ENCODE measurements around the gene SYNE1.
"Not testable (repeated sequence)": the region's sequence is repeated elsewhere in the genome, so short reads cannot be mapped to it uniquely, and the experiment has no call there.

SYNE1 gene

DNA sequence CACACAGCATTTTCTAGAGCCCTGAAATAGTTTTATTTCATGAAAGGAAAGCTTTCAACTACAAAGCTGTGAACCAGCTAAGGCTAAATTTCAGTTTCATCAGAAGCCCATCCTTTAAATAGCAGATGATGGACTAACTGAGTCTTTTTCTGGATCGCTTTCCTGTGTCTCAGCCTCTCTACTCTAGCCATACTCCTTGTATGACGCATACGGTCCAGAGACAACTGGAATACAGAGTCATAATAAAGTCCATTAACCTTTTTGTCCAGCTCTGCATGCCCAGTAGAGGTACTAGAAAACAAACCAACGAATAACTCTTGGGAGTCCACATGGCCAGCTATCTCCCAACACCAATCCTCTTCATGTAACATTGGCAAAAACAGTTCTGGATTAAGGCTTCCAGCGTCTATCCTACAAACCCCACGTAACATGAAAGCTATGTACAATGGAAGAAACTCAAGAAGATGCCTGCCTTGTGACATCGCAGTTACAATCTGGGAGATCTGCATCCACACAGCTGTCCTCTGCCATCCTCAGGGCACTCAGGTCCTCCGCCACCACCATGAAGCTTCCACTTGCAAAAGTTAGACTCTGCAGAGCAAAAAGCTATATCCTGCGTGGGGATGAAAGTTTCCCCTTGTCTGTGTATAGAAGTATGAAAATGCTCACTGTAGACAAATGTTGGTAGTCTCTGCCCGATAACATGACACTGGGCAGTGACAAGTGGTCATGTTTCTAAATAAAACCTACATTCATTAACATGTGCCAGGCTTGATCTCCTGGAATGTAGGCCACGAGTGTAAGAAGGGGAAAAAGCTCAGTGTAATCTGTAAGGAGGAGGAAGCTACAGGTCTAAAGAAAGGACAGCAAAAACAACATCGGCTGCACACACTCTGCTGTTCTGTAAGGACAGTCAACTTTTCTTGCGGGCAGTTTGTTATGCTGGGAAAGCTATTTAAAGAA, 469.2 kb downstream of the SYNE1 start:
- DNase-seq, result no peak

- no peak for DNase-seq
These were observed 470.3 kb downstream of the SYNE1 start for GRCh38 chr6:152166897-152167296.

DNA sequence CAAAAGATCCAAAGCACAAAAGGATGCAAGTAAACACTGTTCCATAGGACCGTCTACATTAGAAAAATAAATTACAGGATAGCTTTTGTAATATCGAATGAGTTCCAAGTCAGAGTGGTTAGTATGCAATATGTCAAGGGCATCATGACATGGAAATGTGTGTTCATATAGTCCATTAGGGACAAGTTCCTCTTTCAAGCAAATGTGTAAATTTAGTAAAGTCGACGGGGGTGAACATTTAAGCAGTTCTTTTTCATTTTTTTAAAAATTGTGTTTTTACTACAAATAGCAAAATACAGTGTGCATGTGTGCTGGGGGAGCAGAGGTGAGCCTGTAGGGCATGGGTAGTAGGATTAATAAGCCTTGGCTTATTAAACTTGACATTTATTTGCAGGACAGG, 470.7 kb downstream of the SYNE1 start:
- no peak for DNase-seq

DNA sequence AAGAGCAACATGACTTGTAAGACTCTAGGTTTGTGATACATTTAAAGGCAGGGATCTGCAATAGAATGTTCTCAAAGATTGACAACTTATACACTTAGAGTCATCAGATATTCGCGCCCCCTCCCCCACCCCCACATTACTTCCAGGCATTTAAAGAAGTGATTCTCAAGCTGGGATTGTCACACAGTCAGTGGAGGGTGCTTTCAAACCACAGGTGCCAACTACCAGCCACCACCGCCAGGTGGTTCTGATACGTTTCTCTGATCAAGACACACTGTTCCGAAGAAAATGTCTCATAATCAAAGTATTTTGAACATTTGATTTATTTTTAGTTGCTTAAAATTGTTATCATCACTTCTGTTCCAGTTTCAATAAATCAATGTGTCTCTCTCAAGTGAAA, 472.2 kb downstream of the SYNE1 start:
- DNase-seq, result no peak

DNA sequence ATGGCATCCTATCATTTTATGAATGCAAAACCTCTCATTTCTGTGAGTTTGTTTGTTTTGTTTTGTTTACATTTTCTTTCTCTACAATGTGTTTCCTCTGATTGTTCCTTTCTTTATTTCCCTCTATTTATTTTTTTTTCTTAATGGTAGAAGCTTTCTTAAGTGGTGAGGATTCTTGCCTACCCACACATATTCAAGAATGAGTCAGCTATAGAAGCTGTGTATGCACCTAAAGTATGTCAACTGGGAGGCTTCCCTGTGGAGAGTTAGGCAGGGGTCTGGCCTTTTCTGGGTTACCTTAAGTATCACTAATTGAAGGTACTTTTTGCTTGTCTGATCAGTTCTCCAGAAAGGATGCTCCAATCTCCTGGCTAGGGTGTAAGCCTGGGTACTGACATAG, 475.7 kb downstream of the SYNE1 start:
- no peak for DNase-seq

GRCh38 chr6:152160346-152160745, 476.8 kb downstream of the SYNE1 start:
- no peak for DNase-seq

DNA sequence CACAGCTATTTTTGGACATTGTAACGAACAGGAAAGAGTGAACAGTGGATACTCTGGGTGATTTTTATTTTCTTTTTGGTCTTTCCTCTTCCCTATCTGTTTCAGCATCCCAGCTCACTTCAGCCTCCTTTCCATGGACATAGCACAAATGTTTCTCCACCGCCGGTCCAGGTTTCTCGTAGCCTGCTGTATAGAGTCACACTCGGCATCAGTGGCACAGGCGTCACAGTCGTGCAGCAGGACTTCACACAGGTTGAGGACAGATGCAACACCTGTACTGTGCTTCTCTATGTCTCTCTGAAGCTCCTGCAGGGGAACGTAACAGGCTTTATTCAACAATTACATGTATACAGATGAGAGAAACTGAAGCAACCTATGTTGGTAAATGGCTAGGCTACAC, 481.4 kb downstream of the SYNE1 start:
- DNase-seq, result no peak

DNA sequence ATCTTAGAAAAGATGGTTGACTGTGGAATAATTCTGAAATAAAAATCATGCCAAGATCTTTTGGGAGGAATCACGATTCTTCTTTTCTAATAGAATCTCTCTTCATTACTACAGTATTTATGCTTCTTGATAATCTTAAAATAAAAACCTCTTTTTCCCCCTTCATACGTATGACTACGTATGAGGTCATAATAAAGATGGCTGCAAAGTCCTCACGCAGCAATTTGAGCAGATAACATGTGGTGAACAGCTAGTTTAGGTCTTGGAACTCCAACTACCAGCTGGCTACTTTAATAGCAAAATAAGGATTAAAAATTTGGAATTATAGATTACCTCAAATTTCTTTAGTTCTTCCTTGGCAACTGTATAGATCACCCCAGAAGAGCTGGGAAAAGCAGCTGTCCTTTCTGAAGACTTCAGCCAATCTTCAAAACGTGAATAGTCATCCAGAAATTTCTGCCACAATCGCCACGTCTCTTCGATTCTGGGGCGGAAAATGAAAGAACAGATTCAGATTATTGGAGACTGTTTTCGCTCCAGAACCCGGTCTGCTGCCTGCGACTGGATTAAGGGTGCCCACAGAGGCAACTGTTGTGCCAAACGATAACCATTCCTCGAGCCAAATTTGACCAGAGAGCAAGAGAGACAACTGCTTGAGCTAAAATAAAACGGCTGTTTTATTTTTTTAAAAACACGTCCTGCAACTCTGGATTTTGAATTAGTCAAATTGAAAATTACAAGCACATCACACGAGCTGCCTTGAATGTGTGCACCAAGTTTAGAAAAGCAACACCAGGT, 482.4 kb downstream of the SYNE1 start:
- no peak for DNase-seq

GRCh38 chr6:152151920-152152319, 485.2 kb downstream of the SYNE1 start:
- no peak for DNase-seq

GRCh38 chr6:152150196-152150595, 487.0 kb downstream of the SYNE1 start:
- no peak for DNase-seq

- no peak for DNase-seq
These were observed 488.8 kb downstream of the SYNE1 start for GRCh38 chr6:152148412-152148811.

DNA sequence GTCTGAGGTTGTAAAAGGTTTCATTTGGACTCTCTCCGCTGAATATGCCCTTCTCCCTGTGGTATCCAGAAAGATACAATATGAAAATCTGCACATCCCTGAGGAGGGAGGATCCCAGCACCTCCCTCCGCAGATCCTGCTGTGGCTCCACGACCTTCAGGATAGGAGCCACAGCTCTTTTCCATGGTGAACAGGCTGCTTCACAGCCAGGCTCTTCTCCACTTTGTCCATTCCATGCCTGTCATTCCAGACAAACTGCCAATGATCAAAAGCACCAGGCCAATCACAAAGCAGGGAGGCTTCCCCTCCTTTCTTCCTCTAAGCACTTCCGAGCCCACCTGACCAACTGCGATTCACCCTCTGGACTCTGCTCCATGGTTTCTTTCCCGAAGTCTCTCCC, 489.9 kb downstream of the SYNE1 start:
- no peak for DNase-seq

- no peak for DNase-seq
These were observed 490.8 kb downstream of the SYNE1 start for GRCh38 chr6:152146385-152146784.

DNA sequence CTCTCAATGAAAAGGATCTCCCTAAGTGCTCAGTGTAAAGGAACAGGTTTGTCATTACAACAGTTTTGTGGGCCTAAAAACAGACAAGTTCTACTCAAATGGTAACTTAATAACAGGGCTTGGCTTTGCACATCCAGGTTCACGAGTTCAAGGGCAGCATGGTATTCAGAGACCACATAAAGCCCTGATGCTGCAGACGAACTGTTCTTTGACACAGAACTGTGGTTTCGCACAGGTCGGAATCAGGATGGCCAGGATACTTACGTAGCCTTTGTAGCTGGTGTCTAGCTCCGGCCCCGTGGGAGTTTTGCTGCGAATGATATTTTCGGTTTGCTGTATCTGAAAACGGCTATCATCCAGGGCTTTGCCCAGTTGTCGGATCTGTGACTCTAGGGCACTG, 493.8 kb downstream of the SYNE1 start:
- no peak for DNase-seq

- DNase-seq, result no peak
These were observed 495.1 kb downstream of the SYNE1 start for GRCh38 chr6:152142105-152142504.

- DNase-seq, result not testable (repeated sequence)
These were observed 498.8 kb downstream of the SYNE1 start for GRCh38 chr6:152138344-152138743.

GRCh38 chr6:152136449-152136825, 500.7 kb downstream of the SYNE1 start:
- DNase-seq, result peak; percentile 34

- peak; percentile 54 for DNase-seq
These were observed 501.3 kb downstream of the SYNE1 start for GRCh38 chr6:152135755-152136448.

DNA sequence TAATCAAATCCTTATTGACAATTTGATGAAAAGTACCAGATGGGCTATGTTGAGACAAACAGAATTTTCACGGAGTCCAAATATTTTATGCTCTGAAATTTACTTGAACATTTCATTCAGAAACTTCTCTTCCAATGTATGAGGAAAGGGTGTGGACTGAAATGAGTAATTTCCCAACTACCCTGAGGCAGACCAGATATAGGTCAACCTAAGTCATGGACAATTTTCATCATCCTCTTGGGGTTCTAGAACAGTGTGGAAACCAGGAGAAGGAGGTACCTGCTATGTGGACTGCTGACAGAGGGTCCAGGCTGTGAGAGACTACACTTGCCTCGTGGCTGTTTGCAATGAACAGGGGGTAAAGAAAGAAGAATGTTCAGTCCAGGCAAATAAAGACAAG, 506.7 kb downstream of the SYNE1 start:
- DNase-seq, result no peak

- no peak for DNase-seq
These were observed 507.4 kb downstream of the SYNE1 start for GRCh38 chr6:152129691-152130151.

- DNase-seq, result no peak
These were observed 509.6 kb downstream of the SYNE1 start for GRCh38 chr6:152127432-152128165.

GRCh38 chr6:152124429-152125074, 512.6 kb downstream of the SYNE1 start:
- peak; percentile 35 for DNase-seq

Data from NCI-H69 (cell line).